Posterior cingulate gyrus (tissue), 11 donors: ENCODE results near the gene CEP170B.
A peak's percentile ranks its signal among the peaks of the same experiment; 100 is the strongest.

Experiments
- DNase-seq, 10 donors: peaks; one replicate each; pipeline versions ENCODE4 v3.0.0 to v3.0.0-alpha.2; 2020 to 2021; ENCODE audit warnings: mixed read lengths in 3 of 10
- intact Hi-C: fragments of 100-400 bp; cut with DNase I; formaldehyde crosslinking; loops from one replicate; pipeline ENCODE4 v1.15.1; 2023

The CEP170B gene

DNA sequence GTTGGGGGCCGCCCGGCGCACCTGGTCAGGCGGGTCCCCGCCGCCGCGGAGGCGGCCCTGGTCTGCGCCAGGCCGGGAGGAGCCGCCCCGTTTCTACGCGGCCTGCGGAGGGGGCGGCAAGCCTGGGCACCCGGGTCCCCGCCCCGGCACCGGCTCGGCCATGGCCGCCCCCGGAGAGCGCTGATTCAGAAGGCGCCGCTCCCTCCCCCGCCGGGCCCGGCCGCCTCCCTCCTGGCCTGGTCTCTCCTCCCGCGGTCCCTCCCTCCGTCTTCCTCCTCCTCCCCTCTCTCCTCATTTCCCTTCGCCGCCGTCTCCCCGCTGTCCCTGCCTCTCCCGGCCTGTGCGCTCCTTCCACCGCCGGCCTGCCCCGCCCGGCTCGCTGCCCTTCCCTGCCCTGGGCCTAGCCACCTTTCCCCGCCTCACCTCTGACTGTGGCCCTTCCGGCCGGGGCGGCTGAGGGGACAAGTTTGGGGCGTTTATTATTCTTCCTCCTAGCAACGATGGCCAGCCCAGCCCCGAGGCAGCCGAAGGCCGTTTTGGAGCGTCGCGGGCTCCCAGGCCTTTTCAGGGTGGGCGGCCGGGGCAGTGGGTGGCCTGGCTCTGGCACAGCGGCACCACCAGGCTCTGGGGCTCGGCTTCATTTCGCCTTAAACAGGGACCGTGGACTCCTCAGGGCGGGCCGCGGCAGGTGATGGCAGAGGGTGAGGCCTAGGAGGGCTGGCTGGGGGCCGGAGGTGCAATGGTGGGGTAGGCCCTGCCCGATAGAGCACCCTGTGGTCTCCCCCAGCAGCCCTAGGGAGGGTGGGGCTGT is 768 bp downstream of the CEP170B start:
- intact Hi-C loops, result no loop called here
- peak in 6 of 10 donors; percentile 30 to 94 (median 66) for DNase-seq

DNA sequence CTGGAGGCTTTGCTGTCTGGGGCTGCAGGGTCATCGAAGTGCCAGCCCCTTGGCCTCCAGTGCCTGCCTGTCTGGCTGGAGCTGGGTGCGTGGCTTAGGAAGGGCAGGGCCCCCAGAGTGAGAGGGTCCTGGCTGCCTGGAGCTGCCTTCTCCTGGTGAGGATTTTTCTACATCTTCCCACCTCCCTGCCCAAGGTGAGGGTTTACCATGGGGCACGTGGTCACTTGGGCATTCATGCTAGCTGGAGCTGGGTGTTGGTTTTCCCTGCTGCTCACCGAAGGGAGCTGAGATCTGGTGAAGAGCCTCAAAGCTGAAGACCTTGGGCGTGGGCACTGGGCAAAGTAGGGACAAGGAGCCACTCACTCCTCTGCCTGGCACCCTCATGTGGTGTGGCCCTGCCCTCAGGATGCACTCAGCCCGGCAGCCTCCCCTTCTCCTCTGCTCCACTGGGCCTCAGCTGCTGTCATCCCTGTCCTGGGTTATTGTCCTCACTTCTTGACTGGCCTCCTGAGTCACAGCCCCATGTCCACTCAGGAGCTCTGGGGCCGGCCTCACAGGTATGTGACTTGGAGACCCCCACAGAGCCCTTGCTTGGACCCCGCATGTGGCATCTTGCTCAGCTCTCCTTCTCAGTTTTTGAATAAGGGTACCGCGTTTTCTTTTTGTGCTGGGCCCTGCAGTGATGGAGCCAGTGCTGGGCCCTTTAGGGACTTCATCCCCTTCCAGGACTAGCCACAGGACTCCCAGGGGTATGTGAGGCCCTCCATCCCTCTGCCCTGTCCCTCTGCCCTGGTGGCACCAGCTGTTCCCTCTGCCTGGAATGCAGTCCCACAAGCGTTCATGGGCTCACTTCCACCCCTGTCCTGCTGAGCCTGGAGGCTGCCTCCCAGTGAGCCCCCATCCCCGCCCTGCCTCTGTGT is 1.6 kb downstream of the CEP170B start:
- intact Hi-C loops, result no loop called here
- DNase-seq, result peak in 3 of 10 donors; percentile 33 to 78 (median 69)

DNA sequence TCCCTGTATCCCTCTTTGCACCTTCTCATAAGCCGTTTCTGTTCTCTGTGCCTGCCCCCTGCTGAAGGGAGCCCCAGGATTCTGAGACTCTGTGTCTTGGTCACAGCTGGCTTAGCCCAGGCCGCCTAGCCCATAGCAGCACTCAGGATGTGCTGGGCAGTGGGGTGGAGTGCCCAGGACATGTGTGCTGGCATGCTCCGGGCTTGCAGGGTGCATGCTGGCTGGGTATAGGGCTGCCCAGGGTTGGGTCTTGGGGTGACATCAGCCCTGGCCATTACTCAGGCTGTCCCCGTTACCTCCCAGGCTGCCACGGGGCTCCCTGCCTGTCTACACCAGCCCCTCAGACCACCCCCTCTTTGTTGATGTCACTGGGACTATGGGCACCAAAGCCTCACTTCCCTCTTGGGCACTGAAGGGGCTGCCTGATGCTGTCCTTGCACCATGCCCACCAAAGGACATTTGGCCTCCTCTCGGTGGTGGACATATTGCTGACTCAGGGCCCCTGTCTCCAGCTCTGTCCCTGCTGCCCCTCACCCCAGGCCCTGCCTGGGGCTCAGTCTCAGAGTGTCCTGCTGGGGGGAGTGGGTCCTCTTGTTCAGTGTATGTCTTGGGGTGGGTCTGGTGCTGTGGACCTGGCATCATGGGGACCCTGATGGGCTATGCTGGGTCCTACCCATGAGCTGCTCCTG is 2.4 kb downstream of the CEP170B start:
- peak in 3 of 10 donors; percentile 39 to 64 (median 56) for DNase-seq
- intact Hi-C loops, result no loop called here

DNA sequence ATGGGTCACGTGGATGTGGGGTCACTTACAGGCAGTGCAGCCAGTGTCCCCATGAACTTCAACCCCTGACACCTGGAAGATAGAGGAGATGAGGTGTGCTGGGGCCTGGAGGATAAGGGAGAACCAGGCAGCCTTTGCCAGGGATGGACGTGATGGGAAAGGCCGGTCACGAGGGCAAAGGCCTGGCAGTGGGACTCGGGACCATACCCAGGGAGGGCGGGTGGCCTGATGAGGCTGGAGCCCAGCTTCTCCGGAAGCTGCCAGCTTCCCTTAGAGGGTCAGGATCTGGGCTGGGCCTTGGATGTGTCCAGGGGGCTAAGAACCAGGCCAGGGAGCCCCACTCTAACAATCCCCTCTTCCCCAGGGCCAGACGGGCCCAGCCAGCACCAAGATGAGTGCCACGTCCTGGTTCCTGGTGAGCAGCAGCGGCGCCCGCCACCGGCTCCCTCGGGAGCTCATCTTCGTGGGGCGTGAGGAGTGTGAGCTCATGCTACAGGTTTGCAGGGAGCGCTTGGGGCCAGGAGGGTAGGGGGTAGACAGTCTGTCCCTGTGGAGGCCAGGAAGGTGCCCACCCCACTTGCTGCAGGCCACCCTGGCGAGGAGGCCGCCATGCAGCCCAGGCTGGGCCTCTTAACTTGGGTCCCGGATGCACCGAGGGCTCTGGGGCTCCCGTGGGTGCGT is 3.1 kb downstream of the CEP170B start:
- intact Hi-C loops, result no loop called here
- DNase-seq, result peak in 3 of 10 donors; percentile 40 to 82 (median 73)

DNA sequence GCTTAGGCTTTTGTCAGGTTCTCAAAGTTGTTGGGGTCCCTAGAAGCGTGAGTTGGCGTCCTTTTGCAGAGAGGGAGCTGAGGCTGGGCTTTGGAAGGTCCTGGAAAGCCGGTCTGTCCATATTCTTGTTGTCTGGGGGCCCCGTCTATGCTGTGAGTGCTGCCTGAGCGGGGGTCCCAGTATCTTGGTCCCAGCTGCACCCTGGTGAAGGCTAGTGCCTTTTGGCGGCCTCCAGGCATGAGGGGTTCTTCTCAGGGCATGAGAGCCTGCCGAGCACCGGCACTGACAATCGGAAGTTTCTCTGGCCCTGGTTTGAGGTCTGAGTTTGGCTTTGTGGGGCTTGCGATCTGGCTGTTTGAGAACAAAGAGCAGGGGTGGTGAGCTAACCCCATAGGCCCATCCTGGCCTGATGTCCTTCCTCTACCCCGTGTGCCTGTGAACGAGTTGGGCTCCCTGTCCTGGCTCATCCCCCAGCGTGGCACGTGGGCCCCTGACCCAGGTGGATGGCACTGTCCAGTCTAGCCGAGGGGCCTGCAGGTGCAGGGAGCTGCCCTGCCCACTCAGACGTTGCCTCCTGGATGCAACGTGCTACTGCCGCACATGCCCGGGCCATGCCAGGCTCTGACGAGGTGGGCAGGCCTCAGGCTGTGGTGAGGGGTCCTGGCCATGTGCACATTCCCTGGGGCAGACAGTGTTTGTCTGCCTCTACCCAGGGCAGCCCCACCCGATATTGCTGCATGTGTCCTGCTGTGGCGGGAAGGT is 3.9 kb downstream of the CEP170B start:
- intact Hi-C loops, result no loop called here

DNA sequence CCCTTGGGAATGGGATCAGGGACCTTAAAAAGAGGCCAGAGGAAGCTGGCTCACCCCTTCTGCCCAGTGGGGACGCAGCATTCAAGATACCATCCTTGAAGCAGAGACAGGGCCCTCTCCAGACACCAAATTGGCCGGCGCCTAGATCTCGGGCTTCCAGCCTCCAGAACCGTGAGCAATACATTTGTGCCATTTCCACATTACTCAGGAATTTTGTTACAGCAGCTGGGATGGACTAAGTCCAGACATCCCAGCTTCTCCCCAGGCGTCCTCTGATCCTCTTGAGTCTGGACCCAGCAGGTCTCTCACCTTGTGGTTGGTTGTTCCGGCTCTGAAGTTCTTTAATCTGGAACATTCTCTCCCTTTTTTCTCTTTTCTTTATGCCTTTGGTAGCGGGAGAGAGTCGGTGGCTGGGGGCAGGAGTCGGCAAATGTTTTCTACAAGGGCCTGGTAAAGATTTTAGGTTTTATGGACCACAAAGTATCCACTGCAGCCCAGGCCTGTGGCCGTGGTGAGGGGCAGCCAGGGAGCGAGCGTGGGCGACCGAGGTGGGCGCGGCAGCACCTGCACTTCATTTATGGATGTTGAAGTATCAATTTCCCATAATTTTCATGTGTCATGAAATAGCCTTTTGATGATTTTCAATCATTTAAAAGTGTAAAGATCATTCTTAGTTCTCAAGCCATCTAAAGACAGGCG is 4.8 kb downstream of the CEP170B start:
- intact Hi-C loops, result no loop called here
- peak in 2 of 10 donors; percentile 65 to 70 for DNase-seq

More for the DNA sequence above, 3.9 kb downstream of the CEP170B start:
- DNase-seq, result peak in 3 of 10 donors; percentile 44 to 76 (median 59)

DNA sequence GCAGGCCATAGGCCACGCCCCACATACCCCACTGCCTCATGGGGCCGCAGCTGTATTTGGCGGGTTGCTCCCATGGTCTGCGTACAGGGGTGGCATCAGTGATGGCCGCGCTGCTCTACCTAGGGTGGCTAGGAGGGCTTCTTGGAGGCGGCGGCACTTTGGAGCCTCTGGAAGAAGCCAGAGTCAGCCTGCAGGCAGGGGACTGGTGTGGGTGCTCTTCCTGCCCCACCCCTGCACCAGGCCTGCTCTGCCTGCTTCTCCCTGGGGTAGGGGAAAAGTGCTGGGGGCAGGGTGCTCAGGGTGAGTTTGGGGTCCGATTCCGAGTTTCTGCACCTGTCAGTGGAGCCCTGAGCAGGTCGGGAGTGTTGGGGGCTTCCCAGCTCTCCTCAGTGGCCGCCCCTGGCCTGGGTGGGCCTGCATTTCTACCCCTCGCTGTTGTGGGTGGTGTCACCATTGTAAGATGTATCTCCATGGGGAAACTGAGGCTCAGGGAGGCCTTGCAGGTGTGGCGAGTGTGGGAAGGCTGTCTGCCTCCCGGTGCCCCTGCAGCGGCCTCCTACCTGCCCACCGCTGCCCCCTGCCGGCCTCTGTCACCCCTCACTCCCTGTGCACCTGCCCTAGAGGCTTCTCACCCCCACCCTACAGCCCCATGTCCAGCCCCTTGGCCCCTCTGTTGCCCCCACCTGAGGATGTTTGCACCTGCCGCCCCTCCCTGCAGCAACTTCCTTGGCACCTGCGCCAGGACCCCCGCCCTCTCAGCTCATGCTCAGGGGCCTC is 5.5 kb downstream of the CEP170B start:
- intact Hi-C loops, result no loop called here
- peak in 3 of 10 donors; percentile 70 to 88 (median 78) for DNase-seq

DNA sequence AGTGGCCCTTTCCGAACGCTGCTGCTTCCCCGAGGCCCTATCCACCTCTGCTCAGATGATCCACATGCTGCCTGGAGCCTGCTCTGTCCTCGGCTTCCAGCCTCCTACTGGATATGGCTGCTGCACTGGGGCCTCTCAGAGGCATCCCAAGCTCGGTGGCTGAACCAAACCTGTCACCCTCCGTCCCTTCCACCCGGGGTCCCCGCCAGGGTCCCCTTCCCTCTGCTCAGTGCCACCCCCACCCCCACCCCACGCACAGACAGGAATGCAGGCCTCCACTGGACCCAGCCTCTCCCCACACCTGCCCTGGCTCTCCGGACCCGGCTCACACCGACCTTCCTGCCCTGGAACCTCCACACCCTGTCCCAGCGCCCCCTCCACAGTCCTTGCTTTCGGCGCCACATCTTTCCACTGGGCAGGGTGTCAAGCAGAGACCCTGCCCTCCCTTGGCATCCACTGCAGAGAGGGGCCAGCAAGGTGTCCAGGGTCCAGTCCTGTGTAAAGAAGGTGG is 6.1 kb downstream of the CEP170B start:
- peak in 3 of 10 donors; percentile 50 to 54 (median 54) for DNase-seq
- intact Hi-C loops, result no loop called here

DNA sequence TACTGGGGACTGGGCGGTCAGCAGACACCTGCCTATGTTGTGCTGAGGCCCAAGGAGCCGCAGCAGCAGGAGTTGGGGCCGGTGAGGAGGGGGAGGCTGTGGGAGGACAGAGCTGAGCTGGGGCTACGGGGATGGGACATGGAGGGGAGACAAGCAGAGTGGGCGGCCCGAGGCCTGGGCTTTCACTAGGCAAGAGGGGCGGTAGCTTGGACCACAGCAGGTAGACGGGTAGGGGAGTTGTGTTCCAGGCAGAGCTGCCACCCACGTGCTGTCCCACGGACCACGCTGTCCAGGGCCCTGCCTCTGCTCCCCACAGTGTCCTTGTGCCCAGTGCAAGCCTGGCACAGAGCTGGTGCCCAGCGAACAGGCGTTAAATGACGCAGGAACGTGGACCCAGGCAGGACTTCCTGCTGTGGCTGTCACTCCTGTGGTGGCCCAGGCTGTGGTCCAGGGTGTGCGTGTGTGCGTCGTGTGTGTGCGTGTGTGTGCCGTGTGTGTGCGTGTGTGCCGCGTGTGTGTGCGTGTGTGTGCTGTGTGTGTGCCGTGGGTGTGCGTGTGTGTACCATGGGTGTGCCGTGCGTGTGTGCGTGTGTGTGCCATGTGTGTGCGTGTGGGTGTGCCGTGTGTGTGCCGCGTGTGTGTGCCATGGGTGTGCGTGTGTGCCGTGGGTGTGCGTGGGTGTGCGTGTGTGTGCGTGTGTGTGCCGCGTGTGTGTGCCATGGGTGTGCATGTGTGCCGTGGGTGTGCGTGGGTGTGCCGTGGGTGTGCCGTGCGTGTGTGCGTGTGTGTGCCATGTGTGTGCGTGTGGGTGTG is 6.8 kb downstream of the CEP170B start:
- intact Hi-C loops, result no loop called here
- DNase-seq, result peak in 3 of 10 donors; percentile 66 to 74 (median 68)

DNA sequence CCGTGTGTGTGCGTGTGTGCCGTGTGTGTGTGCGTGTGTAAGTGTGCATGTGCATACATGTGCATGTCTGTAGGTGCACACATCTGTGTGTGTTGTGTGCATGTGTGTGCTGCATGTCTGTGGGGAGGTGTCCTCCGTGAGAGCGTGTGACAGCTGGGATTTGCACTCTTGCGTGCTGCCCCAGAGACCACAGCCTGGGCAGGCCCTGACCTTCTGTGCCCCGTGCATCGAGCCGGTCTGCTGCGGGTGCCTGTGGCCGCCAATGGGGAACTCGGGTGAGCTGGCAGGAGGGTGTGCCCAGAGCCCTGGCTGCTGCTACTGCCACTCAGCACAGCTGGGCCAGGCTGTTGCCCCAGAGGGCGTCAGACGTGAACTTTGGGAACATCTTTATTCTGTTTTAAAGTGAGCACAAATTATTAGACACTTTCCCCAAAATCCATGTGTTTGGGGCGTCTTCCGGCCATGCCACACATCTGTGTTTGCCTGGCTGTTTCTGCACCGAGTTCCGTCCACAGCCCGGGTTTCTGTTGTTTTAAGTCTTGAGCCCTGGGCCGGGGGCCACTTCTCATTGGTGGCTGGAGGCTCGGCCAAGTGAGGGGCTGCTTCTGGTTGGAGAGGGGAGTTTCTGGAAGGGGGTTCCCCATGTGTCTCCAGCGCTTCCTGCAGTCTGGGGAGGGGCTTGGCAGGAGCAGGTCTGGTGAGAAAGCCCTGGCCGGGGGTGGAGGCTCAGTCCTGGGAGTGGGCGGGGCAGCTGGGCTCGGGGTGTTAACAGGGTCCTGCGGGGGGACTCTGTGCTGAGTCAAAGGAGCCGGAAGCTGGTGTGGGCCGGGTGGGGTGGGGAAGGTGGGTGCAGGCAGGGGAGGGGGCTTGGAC is 7.6 kb downstream of the CEP170B start:
- DNase-seq, result peak in 4 of 10 donors; percentile 26 to 86 (median 75)
- intact Hi-C loops, result no loop called here

DNA sequence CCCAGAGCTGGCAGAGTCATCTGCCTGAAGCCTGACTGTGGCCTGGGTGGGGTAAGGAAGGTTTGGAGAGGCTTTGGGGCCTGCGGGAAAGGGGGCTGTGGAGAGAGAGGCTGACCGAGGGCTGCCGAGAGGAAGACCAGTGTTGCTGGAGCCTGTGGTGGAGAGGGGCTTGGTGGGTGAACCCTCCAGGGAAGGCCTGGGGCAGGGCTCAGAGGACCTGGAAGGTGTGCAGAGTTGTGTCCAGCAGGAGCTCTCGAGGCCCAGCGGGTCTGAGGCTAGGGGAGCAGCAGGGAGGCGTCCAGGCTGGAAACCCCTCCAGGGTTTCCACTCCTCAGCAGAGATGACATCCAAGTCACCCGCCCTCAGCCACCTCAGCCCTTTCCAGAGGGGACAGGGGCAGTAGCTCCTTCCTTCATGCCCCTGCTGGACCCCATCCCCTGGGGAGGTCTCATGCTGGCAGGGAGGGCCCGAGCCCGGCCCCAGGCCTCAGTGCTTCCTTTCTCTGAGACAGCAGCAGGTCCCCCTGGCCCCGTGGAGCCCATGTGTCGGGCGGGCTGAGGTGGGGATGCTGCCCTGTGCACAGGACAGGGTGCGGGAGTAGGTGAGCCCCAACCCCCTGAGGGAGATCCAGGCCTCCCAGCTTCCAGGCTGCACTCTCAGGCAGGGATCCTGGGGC is 8.4 kb downstream of the CEP170B start:
- peak in 2 of 10 donors; percentile 66 to 72 for DNase-seq
- intact Hi-C loops, result no loop called here

DNA sequence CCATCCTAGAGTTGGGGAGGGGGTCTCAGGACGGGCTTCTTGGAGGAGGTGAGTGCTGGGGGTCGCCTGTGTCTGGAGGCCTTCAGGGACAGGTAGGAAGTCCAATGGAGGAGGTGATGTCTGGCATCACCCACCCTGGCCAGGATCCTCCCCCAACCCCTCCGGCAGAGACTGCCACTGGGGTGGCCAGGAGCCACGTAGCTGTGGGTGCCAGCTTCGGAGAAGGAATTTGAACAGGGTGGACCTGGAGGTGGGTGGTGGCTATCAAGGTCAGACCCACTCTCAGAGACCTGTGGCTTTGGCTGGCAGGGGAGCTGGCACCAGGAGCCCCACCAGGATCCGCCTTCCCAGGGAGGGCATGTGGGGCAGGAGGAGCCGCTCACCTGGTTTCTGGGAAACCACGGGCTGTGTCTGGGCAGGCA is 9.1 kb downstream of the CEP170B start:
- DNase-seq, result peak in 2 of 10 donors; percentile 67
- intact Hi-C loops, result no loop called here

DNA sequence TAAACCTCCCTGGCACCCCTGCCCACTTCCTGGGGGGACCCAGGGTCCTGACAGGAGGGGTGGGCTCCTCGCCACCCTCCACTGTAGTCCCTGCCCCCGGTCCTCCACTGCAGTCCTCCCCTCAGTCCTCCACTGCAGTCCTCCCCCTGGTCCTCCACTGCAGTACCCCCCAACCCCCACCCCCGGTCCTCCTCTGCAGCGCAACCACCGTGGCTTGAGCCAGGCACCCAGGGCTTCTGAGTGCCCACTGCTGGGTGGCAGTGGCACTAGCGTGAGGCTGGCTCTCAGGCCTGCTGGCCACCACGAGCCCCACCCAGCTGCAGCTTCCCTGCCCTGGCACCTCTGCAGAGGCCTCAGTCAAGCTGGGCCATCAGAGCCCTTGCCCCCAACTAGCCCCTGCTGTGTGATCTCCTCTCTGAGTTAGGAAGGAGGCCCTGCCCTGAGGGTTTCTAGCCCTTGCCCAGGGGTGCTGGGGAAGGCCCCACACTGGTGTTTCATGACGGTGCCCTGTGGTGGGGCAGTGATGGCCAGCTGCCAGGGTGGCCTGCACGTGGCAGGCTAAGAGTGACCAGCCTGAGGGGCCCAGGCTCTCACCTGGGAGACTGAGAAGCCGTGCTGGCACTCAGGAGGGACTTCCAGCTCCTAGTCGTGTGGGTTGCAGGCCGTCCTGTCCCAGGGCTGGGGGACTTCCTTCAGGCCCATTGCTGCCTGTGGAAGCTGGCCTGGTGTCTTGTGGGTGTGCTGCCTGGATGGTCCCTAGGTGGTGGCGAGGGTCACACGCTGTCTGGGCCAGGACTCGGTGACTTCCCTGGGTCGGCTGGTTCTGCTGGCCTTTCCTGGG is 9.7 kb downstream of the CEP170B start:
- DNase-seq, result peak in 1 of 10 donors; percentile 36
- intact Hi-C loops, result no loop called here

DNA sequence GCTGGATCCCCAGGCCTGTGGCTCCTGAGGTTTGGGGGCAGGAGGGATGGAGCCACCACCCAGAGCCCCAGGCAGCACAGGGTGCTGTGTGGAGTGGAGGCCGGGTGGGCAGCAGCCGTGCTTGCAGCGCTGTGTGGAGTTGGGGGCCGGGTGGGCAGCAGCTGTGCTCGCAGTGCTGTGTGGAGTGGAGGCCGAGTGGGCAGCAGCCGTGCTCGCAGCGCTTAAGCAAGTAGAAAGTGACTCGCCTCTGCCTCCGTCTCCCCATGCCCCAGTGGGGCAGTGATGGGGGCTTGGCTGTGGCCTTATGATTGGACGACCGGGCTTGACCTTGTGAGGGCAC is 10.3 kb downstream of the CEP170B start:
- intact Hi-C loops, result no loop called here
- DNase-seq, result peak in 1 of 10 donors; percentile 74
